ENCODE data around the gene ZCCHC17. TPM values are rescaled to one million over a fixed set of nuclear protein-coding genes. Genes with fewer than 3 reads are reported as not detected.

The ZCCHC17 gene
- total RNA-seq, 1 donor from 2014 or later = 27.5 TPM

- Mint-ChIP-seq H3K36me3 (ENCODE audit: low read depth, unreplicated experiment) (peaks cover 11% of the 10 kb centered on the region), H3K4me1 (ENCODE audit: unreplicated experiment) (peaks cover 9% of the 10 kb centered on the region), H3K9me3 (ENCODE audit: unreplicated experiment) (no peaks in the 10 kb centered on the region), H3K27me3 (ENCODE audit: unreplicated experiment) (no peaks in the 10 kb centered on the region), H3K27ac (ENCODE audit: unreplicated experiment) (no peak overlapping the region), H3K4me3 (ENCODE audit: unreplicated experiment) (no peak overlapping the region)
- TF ChIP-seq, protein P1, sequence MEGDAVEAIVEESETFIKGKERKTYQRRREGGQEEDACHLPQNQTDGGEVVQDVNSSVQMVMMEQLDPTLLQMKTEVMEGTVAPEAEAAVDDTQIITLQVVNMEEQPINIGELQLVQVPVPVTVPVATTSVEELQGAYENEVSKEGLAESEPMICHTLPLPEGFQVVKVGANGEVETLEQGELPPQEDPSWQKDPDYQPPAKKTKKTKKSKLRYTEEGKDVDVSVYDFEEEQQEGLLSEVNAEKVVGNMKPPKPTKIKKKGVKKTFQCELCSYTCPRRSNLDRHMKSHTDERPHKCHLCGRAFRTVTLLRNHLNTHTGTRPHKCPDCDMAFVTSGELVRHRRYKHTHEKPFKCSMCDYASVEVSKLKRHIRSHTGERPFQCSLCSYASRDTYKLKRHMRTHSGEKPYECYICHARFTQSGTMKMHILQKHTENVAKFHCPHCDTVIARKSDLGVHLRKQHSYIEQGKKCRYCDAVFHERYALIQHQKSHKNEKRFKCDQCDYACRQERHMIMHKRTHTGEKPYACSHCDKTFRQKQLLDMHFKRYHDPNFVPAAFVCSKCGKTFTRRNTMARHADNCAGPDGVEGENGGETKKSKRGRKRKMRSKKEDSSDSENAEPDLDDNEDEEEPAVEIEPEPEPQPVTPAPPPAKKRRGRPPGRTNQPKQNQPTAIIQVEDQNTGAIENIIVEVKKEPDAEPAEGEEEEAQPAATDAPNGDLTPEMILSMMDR (IDR thresholded peaks at IDR 0.05; ENCODE audit: unreplicated experiment) = no peak
- no peak for DNase-seq (ENCODE audit: low spot score)
These were observed 51.6 kb downstream of the ZCCHC17 start for GRCh38 chr1:31348449-31348848.

DNA sequence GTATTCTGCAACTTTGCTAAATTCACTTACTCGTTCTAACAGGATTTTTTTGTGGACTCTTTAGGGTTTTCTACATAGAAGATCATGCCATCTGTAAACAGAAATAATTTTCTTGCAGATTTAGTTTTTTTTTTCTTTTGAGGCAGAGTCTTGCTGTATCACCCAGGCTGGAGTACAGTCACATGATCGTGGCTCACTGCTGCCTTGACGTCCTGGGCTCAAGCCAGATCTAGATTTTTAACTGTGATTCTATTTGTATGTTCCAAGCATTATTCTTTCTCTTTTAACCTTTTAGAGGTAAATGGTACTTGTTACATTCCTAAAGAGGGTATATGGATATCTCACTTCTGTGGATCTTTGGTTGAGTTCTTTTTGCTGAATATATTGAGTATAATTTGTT is 57.5 kb downstream of the ZCCHC17 start:
- Mint-ChIP-seq H3K4me1 (ENCODE audit: unreplicated experiment) (no peaks in the 10 kb centered on the region), H3K36me3 (ENCODE audit: low read depth, unreplicated experiment) (peaks cover 19% of the 10 kb centered on the region), H3K9me3 (ENCODE audit: unreplicated experiment) (no peaks in the 10 kb centered on the region), H3K27me3 (ENCODE audit: unreplicated experiment) (no peaks in the 10 kb centered on the region), H3K4me3 (ENCODE audit: unreplicated experiment) (no peak overlapping the region), H3K27ac (ENCODE audit: unreplicated experiment) (no peak overlapping the region)
- TF ChIP-seq, protein P1 (IDR thresholded peaks at IDR 0.05; ENCODE audit: unreplicated experiment) = no peak
- DNase-seq (ENCODE audit: low spot score) = no peak

GRCh38 chr1:31356427-31356826 is 59.6 kb downstream of the ZCCHC17 start:
- Mint-ChIP-seq H3K27ac (ENCODE audit: unreplicated experiment) (no peak overlapping the region), H3K4me1 (ENCODE audit: unreplicated experiment) (no peaks in the 10 kb centered on the region), H3K36me3 (ENCODE audit: low read depth, unreplicated experiment) (peaks cover 15% of the 10 kb centered on the region), H3K9me3 (ENCODE audit: unreplicated experiment) (no peaks in the 10 kb centered on the region), H3K4me3 (ENCODE audit: unreplicated experiment) (no peak overlapping the region), H3K27me3 (ENCODE audit: unreplicated experiment) (no peaks in the 10 kb centered on the region)
- no peak for DNase-seq (ENCODE audit: low spot score)
- TF ChIP-seq, protein P1 (IDR thresholded peaks at IDR 0.05; ENCODE audit: unreplicated experiment) = no peak

DNA sequence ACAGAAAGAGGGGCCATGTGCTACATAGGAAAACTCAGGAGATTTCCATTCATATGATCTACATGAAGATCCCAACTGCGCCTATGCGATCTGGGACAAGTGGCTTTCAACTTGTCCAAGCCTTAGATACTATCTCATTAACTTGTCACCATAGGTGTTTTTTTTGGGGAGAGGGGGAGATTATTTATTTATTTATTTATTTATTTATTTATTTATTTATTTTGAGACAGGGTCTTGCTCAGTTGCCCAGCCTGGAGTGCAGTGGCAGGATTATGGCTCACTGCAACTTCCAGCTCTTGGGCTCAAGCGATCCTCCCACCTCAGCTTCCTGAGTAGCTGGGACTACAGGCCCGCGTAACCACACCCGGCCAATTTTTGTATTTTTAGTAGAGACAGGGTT is 64.8 kb downstream of the ZCCHC17 start:
- peaks cover 21% of the 10 kb centered on the region for H3K36me3 Mint-ChIP-seq (ENCODE audit: low read depth, unreplicated experiment)
- H3K9me3 Mint-ChIP-seq (ENCODE audit: unreplicated experiment) = no peaks in the 10 kb centered on the region
- peaks cover under 1% of the 10 kb centered on the region for H3K4me1 Mint-ChIP-seq (ENCODE audit: unreplicated experiment)
- no peak overlapping the region for H3K27ac Mint-ChIP-seq (ENCODE audit: unreplicated experiment)
- H3K4me3 Mint-ChIP-seq (ENCODE audit: unreplicated experiment) = no peak overlapping the region
- TF ChIP-seq, protein P1 (IDR thresholded peaks at IDR 0.05; ENCODE audit: unreplicated experiment) = no peak
- DNase-seq (ENCODE audit: low spot score) = no peak
- H3K27me3 Mint-ChIP-seq (ENCODE audit: unreplicated experiment) = no peaks in the 10 kb centered on the region

- H3K27me3 Mint-ChIP-seq (ENCODE audit: unreplicated experiment) = peaks cover under 1% of the 10 kb centered on the region
- no peak for DNase-seq (ENCODE audit: low spot score)
- H3K4me1 Mint-ChIP-seq (ENCODE audit: unreplicated experiment) = peaks cover 3% of the 10 kb centered on the region
- H3K4me3 Mint-ChIP-seq (ENCODE audit: unreplicated experiment) = no peak overlapping the region
- TF ChIP-seq, protein P1 (IDR thresholded peaks at IDR 0.05; ENCODE audit: unreplicated experiment) = no peak
- no peak overlapping the region for H3K27ac Mint-ChIP-seq (ENCODE audit: unreplicated experiment)
- H3K36me3 Mint-ChIP-seq (ENCODE audit: low read depth, unreplicated experiment) = peaks cover 21% of the 10 kb centered on the region
- H3K9me3 Mint-ChIP-seq (ENCODE audit: unreplicated experiment) = no peaks in the 10 kb centered on the region
These were observed 65.2 kb downstream of the ZCCHC17 start for GRCh38 chr1:31362032-31362431.

Measured in endothelial cell (in vitro differentiated cells).